Right renal pelvis (tissue), 4 donors: ENCODE measurements around the gene ZDHHC21. TPM values are rescaled to one million over a fixed set of nuclear protein-coding genes. Genes with fewer than 3 reads are reported as not detected.
"Not testable (repeated sequence)": the region's sequence is repeated elsewhere in the genome, so short reads cannot be mapped to it uniquely, and the experiment has no call there.

Experiments used
- DNase-seq, 4 donors: peaks; one replicate each; pipeline ENCODE4 v3.0.0-alpha.2; 2013; ENCODE audit warnings: low read depth in 4 of 4, low spot score in 3 of 4, missing footprints in 1 of 4
- polyA plus RNA-seq, 4 donors: library from polyadenylated mRNA; unstranded; fragments of 120-200 nt; gene quantifications; one replicate each; pipeline ENCODE4 v1.2.1, GENCODE V29; 2013; ENCODE audit not compliant: insufficient read length in 4 of 4

Gene ZDHHC21
- polyA plus RNA-seq, 4 donors: 17.3 to 24.6 (median 21.3) TPM

DNA sequence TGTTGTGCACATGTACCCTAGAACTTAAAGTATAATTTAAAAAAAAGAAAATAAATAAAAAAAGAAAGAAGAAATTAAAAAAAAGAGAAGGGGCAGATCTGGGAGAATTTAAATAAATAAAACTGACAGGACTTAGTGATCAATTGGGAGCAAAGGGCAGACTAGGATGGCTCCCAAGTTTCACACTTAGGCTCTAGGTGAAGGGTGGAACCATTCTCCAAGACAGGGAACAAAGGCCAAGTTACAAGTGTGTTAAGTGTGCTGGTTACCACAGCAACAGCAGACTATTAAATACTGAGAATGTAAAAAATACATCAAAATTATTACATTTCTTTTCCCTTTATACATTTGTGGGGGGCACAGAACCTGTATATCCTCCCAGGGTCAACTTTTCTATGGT lies 7.1 kb downstream of the ZDHHC21 start:
- no peak for DNase-seq

DNA sequence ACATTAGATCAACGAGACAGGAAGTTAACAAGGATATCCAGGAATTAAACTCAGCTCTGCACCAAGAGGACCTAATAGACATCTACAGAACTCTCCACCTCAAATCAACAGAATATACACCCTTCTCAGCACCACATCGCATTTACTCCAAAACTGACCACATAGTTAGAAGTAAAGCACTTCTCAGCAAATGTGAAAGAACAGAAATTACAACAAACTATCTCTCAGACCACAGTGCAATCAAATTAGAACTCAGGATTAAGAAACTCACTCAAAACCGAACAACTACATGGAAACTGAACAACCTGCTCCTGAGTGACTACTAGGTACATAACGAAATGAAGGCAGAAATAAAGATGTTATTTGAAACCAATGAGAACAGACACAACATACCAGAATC lies 10.6 kb downstream of the ZDHHC21 start:
- DNase-seq: not testable (repeated sequence)

DNA sequence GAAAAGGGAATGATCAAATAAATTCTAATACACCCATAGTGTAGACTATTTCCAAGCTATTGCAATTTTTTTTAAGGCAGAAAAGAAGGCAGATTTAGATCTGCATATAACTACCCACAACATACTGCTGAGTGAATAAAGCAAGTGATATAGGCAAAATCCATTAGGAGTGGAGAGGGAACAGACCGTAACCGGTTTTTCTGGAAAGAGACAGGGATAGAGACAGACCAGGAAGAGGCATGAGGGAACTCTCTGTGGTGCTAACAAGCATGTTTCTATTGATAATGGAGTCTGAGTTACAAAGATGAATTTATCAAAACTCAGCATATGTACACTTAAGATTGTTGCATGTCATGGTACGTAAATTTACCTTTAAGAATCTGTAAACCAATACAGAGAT lies 14.5 kb downstream of the ZDHHC21 start:
- no peak for DNase-seq

DNA sequence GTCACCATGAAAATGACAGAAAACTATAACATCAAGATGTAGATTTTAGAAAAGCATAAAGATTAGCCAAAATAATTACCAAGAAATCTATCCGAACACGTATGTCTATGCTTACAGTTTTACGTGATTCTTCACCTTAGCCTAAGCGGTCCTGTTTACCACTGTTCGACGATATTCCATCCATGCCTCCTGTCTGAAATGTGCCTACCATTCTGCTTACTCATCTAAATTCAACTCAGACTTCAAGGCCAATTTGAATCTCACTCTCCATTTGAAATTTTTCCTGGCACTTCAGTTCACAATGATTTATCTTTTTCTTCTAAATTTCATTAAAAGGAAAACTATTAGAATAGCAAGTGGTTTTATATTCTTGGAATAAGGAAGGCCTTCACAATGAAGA lies 15.4 kb downstream of the ZDHHC21 start:
- DNase-seq: no peak

DNA sequence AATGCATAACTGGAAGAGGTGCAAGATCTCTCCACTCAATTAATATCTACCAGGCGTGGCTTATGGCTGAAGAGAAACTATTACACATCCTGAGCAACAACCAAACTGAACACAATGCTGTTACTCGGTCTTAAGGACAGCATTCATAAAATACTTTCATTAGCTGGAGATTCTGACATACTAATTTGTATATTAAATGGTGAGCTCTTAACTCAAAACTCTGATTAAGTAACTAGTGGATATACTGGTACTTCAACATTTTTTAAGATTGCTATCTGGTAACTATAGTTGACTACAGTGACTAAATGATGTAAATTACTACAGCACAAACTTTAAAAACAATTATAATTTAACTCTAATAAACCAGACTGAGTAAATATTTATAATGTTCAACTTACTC lies 15.8 kb downstream of the ZDHHC21 start:
- DNase-seq: no peak

DNA sequence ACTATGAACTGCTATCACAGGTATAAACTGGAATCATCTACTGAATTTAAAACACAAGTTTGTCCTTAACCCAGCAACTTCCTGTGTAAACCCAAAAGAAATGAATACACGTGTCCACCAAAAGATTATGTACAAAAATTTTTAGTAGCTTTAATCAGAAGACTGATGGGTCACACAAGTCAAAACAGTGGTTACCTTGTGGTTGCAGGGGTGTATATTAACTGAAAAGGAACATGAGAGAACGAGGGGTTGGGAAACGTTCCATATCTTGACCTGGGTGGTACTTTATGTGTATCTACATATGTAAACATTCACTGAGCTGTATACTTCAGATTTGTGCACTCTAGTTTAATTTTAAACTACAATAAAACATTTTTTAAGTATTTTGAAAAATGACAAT lies 18.6 kb downstream of the ZDHHC21 start:
- DNase-seq: no peak

DNA sequence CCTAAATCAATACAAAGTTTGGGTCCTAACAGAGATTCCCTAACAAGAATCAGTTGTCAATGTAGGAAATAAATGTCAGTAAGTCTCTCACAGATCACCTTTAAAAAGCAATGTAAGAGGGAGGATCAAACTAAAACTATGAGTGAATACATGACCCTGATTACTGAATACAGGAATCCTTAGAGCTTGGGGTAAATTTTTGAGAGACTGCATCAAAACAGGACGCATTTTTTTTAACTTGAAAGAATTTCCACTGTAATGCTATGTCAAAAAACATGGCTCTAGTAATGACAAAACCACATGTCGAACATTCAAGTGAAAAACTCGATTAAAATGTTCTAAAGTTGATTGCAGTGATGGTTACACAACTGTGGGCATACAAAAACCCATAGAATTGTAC lies 21.9 kb downstream of the ZDHHC21 start:
- DNase-seq: no peak

DNA sequence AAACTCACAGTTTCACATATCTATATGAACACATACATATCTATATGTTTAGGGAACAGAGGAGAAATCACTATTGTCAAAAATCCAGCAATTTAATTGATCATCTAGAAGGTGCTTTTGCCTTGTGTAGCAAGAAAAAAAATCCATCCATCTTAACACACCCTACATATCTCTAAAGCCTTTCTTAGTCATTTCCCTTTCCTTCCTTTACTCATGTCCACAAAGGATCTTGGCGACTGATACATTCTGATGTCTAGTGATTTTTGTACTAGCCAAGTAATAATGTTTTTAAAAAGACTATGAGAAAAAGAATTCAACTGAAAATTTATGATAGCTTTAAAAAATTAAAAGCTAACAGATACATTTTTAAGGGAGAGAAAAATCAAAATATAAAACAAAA lies 22.5 kb downstream of the ZDHHC21 start:
- no peak for DNase-seq

DNA sequence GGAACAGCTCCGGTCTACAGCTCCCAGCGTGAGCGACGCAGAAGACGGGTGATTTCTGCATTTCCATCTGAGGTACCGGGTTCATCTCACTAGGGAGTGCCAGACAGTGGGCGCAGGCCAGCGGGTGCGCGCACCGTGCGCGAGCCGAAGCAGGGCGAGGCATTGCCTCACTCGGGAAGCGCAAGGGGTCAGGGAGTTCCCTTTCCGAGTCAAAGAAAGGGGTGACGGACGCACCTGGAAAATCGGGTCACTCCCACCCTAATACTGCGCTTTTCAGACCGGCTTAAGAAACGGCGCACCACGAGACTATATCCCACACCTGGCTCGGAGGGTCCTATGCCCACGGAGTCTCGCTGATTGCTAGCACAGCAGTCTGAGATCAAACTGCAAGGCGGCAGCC lies 29.2 kb downstream of the ZDHHC21 start:
- DNase-seq: not testable (repeated sequence)

DNA sequence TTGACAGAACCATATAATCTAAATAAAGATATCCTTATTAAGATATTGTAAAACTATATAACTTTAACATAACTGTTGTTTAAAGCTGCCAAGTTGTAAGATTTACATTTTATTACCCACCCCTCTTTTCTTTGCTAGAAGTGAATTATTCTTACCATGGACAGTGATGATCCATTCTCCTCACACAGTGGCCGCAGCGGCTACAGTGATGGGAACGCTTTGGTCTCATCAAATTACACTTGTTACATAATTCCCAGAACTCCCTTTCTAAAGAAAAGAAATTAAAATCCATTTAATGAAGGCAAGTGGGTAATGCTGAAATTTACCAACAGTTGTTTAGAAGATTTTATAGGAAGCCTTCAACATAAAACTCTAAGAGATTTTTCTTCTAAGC lies 31.2 kb downstream of the ZDHHC21 start:
- DNase-seq: no peak

DNA sequence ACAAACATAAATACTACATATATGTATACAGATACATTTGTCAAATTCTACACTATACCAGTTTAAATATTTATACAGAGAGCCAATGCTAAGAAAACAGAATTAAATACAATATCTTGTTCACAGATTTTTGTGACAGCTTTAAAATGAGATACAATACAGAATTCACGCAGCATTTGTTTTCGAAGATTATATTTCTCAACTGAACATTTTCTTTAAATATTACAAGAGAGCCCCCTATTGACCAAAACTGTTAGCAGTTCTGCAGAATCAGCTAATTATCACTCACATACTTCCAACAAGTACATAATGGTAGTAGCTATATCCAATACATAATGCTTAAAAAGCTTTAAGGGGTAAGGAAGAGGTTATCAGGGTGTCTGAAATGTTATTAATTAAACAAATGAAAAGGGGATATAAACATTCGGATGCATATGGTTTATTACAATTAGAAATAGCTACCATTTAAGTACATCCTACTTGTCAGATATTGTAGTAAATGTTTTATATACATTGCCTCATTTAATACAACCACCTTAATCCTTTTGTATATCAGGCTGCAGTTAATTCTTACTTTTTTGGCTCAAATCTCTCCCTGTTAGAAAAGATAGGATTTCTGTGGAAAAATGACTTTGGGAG lies 31.7 kb downstream of the ZDHHC21 start:
- no peak for DNase-seq

DNA sequence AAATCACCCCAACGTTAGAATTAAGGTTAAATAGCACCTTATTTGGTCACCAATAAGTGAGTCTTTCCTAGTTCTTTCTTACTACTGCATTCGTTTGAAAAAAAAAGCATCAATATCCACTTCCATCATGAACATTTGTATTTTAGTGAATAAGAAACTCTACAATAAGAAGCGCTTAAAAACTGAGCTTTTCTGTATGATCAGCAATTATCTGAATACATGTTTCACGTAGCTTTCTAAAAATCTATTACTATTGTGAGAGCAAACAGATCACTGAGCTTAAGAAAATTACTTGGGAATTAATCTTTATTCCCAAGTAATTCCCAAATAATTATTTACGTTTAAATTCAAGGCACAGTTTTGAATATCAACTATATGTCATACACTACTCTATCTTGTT lies 32.5 kb downstream of the ZDHHC21 start:
- DNase-seq: no peak

DNA sequence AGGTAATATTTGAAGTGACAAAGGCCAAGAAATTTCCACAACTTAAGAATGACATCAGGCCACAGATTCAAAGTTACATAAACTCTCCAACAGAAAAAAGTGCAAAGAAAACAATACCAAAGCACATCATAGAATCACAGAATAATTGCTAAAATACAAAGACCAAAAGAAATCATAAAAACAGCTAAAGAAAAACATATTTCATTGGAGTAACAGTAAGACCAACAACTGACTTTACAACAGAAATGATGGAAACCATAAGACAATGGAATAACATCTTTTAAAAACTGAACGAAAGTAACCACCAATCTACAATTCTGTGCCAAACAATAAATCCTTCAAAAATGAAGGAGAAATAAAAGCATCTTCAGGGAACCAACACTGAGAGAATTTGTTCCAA lies 38.3 kb downstream of the ZDHHC21 start:
- no peak for DNase-seq

DNA sequence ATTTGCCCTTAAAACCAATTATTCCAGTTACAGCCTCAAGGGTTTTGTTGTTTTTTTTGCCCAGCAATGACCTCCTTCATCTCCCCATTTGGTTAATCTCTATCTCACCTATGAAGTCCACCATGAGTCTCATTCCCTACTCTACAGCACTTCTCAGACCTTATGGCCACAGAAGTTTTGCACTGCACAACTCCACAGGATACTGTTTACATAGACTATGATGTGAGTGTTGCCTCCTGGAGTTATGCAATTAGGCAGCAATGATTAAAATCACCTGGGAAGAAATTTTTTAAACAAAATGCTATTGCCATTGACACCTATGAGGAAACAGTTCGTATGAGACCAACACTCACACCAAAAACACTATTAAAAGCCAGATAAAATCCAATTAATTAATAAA lies 39.7 kb downstream of the ZDHHC21 start:
- DNase-seq: no peak

DNA sequence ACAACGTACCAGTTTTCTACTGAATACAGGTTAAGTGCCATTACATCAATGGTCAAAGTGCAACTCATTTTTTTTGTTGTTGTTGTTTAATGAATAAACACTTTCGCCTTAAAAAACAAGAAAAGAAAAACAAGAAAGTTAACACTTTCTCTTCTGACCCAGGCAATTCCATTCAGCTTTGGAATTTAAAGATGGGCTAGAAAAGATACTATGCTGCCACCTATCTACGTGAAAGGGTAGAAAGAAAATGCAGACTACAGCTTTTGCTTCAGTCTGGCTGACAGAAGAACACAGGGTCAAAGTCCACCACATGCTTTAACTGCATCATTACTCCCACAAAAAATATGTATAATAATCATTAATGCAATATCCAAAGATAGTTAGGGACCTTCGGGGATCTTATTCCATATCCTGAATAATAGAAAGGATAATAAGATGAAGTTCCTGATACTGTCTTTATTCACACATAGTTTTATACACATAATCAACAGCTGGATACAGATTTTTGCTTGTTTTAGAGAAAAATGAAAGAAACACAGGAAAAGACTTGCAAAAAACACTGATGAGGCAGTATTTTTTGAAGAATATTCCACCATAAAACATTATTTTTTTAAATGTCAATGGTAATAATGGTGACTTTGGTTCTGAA lies 40.4 kb downstream of the ZDHHC21 start:
- DNase-seq: peak in 2 of 4 donors; percentile 10 to 14

DNA sequence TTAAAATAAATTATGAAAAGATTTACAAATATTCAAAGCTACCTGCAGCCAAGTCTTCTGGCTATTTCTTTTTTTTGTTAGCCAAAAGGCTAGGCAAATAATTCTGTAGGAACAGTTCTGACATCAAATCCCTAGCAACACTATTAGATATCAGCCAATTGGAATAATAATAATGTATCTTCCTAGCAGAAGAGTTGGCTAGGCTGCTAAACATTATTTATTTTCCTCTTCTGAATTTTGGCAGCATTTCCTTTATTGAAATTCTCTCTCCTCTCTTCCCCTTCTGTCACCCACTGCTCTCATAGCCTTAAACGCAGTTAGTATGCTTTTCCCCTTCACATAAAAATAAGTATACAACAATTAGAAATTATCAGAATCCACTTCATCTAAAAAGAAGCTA lies 42.6 kb downstream of the ZDHHC21 start:
- no peak for DNase-seq

DNA sequence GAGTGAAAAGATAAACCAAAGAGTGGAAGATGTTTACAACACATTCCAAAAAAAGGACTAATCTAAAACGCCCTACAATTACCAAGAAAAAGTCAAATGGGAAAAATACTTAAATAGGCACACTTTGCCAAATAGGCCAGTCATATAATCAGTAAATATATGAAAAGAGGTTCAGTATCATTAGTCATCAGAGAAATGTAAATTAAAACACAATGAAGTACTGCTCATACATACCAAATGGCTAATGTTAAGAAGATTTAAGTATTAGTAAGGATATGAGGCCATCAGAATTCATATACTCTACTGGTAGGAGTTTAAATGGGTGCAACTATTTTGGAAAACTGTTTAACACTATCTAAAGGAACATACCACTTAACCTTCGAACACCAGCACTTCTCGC lies 47.6 kb downstream of the ZDHHC21 start:
- DNase-seq: no peak

DNA sequence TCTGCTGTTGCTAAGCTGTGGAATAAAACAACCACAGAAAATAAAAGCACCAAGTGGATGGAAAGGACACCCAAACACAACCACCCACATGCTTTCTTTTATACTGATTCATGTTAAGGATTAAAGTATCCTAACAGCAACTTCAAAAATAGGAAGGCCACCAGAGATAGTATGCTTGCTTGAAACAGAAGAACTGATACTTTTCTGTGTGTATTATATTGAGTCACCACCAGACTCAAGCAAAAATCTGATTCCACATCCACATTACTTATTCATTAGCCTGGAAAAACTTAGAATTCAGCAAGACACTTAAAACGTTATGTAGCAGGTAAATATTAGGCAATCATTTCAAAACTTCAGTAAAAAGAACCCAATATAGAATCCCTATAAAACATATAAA lies 52.3 kb downstream of the ZDHHC21 start:
- no peak for DNase-seq

DNA sequence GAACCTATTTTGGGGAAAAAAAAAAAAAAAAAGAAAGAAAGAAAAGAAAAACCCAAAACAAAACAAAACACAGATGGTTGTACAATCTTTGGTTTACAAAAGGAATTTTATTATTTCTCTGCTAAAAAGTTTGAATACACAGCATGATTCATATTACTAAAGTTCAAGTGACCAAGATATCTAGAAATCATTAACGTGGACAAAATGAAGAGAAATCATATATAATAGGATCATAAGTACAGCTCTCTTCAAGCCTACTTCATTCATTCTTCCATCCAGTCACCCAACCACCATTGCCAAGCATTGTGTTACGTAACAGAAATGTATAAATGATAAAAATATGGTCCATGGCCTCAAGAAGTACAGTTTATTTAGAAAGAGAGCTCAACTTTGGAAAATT lies 52.9 kb downstream of the ZDHHC21 start:
- no peak for DNase-seq

DNA sequence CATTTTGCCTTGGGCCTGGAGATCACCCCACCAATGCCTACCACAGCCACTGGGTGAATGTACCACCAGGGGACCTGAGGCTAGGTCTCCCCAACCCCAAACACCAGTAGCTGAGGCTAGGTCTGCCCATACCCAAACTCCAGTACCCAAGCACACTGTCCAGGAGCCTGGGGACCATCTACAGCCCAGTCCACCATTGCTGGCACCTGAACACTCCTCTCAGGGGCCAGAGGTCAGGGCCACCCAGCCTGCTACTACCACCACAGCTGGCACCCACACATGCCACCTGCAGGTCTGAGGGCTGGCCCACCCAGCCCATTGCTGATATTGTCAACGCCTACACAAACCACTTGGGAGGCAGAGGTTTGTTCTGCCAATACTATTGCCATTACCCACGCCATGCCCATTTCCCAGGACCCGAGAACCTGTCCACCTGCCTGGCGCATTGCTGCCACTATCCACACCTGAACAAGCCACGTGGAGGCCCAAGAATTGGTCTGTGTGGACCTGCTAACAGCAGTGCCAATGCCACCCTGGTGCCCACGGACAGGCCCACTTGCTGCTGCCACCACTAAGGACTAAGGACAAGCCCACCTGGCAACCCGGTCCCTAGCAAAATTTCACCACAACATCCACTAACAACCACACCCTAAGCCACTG lies 59.2 kb downstream of the ZDHHC21 start:
- no peak for DNase-seq

DNA sequence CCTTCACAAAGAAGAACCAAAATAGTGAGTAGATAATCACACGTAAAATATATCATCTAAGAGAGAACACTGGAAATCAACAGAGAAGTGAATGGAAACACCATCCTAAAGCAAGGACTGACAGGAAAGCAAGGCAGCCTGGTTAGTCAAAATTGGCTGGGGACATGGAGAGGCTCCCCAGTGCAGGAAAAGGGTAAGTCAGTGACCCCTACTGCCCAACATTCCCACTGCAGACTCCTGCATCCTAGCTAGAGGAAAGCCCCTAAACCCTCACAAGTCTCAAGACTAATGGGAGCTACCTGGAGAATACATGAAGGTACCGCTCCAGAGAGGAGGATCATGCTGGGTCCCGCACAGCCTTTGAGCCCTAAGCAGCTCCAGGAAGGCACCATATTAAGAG lies 60.1 kb downstream of the ZDHHC21 start:
- no peak for DNase-seq

DNA sequence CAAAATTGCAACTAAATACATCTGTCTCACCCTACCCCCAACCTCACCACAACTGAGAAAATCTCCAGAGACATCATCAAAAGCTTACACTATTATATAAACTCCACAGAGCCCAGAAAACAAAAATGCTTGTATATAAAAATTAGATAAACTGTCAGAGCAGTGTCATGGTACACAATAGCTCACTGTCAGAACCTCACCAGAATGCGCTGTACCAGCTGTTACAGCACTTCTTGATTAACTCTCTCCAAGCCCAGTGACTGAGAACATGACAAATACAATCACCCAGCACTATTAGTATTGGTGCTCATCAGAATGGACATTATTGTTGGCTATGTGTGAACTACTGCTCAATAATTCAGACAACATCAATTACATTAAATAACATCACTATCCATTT lies 65.7 kb downstream of the ZDHHC21 start:
- no peak for DNase-seq
